Measurements from ENCODE around the gene RPS4Y2.

Gene RPS4Y2

GRCh38 chrY:20814794-20815193 is 58.9 kb downstream of the RPS4Y2 start:
- no peak overlapping the region for H3K4me3 ChIP-seq (ENCODE audit: low read depth, low read length)
- TF ChIP-seq CTCF (IDR thresholded peaks at IDR 0.05; ENCODE audit: control insufficient read depth, extremely low read depth, insufficient read depth) = no peak
- no peak for DNase-seq (ENCODE audit: low read depth)

GRCh38 chrY:20817067-20817466 is 61.2 kb downstream of the RPS4Y2 start:
- H3K4me3 ChIP-seq (ENCODE audit: low read depth, low read length) = no peak overlapping the region
- DNase-seq (ENCODE audit: low read depth) = no peak
- no peak for TF ChIP-seq CTCF (IDR thresholded peaks at IDR 0.05; ENCODE audit: control insufficient read depth, extremely low read depth, insufficient read depth)
